ENCODE data around the gene ITGBL1.

ITGBL1 gene

DNA sequence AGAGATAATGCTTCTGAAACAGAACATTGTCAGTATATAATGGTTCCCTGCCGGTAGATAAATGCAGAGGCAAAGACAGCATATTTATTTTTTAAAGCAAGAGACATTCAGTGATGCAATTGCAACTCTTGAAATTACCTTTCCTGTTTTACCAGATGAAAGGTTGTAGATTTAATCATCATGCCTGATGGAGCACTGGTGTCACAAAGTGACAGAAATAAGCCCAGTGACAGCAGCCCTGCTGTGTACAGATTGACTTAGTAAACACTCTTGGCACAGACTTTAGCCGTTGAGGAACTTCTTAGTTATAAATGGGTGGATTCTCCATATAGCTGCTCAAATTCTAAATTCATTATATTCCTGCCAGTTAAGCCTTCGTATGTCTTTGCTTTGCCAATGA lies 172.5 kb downstream of the ITGBL1 start:
- FAIRE-seq: no peak
- DNase-seq (ENCODE audit: low spot score): no peak

DNA sequence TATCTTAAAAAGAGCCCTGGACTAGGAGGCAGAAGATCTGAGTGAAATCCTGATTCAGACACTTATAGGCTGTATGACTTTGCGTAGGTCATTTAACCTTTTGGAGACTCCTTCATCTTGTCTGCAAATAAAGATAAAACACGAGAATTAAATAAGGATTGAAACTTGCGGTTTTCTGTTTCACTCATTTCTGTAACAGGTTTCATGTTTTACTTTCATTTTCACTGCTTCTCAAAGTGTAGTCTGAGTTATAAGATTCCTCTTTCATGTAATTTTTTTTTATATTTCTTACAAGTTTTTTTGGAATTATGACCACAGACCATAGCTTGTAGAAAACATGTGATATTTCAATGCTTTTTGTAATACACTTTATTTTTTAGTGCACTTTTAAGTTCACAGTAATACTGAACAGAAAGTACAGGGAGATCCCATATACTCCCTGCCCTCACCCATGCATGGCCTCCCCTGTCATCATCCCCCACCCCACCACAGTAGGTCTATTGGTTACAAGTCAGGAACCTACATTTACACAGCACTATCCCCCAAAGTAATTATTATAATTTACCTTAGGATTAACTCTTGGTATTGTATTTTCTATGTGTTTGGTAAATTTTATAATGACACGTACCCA lies 174.6 kb downstream of the ITGBL1 start:
- FAIRE-seq (no peak), DNase-seq (ENCODE audit: low spot score) (no peak)

DNA sequence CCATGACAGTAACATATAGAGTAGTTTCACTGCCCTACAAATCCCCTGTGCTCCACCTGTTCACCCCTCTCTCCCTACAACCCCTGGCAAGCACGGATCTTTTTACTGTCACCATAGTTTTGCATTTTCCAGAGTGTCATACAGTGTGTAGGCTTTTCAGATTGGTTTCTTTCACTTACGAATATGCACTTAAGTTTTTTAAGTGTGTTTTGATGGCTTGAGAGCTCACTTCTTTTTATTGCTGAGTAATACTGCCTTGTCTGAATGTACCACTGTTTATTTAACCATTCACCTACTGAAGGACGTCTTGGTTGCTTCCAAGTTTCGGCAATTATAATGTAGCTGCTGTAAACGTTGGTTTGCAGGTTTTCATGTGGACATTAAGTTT lies 175.1 kb downstream of the ITGBL1 start:
- FAIRE-seq (no peak), DNase-seq (ENCODE audit: low spot score) (no peak)

DNA sequence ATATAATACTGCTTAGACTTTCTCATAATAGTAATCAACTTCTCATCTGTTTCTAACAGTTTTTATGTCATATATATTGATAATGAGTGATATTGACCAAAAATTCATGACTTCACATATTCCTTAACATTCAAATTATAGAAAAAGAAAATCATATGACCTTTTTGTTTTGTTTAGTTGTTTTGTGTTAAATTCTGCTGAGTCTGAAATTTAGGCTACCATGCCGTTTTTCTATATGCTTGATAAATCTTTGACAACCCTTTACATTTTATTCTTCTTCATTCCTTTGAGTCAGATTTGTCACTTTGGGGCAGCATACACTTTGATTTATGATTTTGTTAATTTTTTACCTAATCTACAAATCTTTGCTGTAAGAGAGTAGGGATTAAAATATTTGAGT lies 176.4 kb downstream of the ITGBL1 start:
- FAIRE-seq: no peak
- DNase-seq (ENCODE audit: low spot score): no peak

DNA sequence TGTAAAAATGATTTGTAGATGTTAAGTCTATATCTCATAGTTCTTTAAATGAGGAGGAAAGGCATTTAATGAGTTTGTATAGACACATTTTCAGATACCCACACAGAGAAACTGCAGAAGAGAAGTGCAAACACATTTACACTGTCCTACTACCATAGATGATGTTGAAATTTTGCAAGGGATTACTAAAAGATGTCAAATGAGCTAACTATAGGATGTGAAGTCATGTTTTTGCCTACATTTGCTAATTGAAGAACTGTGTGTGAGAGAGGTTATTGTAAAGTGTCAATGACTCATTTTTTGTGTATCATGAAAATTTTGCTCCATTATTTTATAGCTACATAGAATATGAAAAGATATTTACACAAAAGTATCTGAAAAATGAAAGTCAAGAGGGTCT lies 178.9 kb downstream of the ITGBL1 start:
- no peak for FAIRE-seq
- DNase-seq (ENCODE audit: low spot score): no peak

DNA sequence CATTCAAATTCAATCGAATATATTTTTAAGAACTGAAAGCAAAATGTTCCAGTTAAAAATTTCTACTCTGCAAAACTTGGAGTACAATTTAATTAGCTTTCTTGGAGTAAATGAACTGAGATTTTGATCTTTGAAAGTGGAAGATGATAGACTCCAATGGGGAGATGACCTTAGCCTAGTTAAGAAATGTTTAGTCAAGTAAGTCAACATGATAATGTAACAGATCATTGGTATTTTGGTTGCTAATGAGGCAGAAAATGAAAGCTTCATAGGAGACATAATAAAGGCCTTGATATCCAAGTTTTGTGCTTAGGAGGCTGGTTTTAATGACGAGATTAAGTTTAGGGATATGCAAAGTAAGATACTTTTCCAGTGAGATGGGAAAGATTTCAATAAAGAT lies 181.7 kb downstream of the ITGBL1 start:
- FAIRE-seq (no peak), DNase-seq (ENCODE audit: low spot score) (no peak)

DNA sequence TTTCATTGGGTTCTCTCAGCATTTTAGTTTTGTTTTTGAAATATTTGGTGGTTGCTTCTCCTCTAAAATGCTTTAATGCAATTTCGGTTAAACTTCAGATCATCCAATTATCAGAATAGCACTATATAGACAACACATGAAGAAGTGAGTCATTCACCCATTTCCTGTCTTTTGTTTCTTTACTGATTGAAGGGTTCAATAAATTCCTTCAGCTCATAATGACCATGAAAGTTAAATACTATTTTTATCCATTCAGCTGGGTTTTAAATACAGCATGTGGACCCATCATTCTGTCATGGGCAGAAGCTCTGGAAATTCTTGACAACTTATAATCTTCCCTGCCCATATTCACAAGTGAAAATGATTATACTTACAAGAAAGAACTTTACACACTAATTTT lies 187.2 kb downstream of the ITGBL1 start:
- FAIRE-seq (no peak), DNase-seq (ENCODE audit: low spot score) (no peak)

DNA sequence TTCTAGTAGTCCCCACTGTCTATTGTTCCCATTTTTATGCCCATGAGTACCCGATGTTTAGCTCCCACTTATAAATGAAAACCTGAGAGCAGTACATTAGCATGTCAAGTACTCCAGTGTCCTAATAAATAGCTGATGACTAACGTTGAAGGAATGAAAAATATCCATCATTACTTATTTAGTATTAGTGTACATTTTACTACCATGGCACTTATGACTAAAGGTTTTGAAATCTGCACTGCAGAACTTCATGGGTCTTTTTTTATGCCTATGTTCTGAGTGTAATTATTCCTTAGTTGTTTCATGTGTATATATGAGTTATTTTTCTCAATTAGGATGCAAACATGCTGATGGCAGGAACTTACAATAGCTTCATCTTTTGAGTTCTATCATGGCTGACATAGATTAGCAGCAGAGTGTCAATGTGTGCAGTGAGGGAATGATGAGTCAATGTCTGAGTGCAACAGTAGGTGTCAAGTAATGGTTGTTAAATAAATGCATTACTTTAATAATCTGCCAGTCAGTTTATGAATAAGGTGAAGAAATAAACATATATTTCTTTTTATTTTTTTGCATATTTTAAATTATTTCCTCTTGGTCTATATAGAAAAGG lies 188.4 kb downstream of the ITGBL1 start:
- DNase-seq (ENCODE audit: low spot score): peak; percentile 9
- no peak for FAIRE-seq

DNA sequence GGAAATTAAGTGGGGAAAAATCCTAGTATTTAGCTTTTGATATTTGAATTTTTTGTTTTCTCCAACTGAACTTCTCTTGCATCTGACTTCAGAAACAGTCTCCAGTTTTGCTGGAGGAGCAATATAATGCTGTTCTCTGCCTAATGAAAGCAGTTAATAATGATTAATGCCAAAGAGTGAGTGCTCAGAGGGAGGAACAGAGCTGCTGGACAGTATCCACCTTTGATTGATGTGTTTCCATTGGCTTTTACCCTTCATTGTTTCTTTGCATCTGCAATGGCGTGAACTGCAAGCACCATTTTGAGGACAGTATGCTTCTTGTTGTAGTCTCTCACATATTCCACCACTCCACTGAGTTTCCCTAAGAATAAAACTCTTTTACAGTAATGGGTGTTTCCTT lies 193.4 kb downstream of the ITGBL1 start:
- DNase-seq (ENCODE audit: low spot score): no peak
- no peak for FAIRE-seq

DNA sequence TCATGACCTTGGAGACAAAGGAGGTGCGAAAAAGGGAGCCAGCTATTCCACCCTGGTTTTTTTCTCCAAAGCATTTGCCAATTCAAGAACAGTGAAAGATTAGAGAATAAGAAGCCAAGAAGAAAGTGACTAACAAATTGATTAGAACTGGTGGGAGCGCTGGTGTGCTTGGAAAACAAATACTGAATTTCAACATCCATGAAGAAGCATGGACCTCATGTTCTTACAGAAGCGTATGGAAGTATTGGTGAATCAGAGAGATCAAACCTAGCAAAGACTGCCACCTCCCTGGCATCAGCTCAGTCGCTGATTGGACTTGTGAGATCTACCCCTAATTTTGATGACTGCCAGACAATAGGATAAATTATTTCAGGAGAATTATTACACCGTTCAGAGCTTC lies 195.3 kb downstream of the ITGBL1 start:
- DNase-seq (ENCODE audit: low spot score): no peak
- no peak for FAIRE-seq

DNA sequence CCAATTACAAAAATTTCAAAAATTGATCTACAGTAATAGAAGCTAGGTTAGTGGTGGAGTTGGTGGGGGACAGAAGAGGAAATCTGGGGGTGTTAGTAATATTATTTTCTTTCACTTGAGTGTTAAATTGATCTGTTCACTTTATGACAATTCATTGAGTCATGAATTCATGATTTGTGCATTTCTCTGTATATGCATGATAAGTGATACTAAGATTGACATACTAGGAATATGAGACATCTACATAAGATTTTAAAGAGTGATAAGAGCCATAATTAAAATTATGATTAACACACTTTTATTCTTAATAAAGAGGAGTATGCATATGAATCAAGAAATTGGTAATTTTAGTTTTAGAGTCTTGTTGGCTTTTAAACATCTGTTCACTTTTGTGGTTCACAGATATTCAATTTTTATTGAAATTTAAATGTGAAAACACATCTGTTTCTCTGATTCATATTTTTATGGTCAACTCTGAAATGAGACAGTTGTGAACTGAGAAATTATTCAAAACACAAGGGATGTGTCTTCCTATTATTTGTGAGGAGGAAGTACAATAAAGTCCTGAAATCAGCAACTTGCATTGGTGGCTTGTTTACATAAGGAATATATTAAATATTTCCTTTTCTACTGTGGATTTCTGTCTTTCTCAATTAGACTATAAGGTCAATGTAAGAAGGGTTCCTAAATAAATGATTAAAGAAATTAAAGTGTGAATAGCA lies 196.5 kb downstream of the ITGBL1 start:
- no peak for DNase-seq (ENCODE audit: low spot score)
- FAIRE-seq: no peak

DNA sequence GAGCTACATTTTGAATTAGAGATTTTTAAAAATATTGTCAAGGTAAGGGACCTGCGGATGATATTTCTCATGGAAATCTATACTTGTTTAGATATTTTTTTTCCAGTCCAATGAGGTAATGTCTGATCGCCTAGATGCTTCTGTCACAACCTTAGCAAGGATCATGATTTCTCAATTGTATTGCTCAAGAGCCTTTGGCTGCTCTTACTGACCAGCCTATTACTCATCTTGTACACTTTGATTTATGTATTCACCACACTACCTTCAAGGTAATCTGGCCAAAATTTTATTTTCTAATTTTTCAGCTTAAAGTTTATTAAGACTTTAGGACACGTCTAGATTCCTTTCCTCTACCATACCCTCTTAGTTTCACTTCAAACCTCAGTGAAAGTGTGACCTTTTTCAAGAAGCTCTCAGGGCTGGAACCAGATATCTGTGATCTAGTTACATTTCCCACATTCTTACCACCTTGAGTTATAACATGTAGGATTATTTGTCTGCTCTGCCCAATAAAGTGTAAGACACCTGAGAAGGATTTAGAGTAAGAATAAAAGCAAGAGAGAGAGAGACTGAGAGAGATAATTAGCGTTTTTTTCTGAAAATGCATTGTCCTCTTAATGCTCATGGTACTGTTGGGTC lies 197.1 kb downstream of the ITGBL1 start:
- FAIRE-seq: no peak
- peak; percentile 20 for DNase-seq (ENCODE audit: low spot score)

DNA sequence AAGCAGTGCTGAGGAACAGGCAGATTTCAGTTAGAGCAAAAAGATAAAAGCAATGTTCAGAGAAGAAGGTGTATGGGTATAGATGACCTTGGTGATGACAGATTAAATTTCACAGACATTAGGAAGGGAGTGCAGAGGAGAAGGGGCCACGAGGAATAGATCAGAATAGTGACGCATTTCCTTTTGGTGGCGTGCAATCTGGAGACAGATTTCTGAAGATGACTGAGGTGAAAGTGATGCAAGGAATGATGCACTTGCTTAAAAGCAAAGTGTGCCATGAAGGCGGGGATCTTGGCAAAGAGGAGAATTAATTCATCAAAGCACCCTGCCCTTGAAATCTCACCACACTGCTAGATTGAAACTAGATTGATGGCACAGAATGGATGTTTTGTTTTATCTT lies 202.4 kb downstream of the ITGBL1 start:
- FAIRE-seq (no peak), DNase-seq (ENCODE audit: low spot score) (no peak)

DNA sequence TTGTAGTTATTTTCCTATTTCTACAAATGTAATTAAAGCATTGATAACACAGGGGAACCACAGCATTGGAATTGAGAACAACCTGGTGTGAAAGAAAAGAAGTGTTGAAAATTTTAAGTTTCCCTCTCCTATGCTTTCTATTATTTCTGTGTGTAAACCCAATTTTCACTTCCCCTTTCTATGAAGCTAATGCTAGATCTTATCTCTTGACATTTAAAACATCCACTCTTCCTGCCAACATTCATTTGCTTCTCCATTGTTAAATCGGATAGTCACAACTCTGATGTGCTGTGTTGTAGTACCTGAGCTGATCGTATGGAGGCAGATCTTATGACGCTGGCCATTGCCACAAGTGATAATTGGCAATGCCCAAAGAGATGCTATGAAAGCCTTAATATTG lies 203.0 kb downstream of the ITGBL1 start:
- FAIRE-seq (no peak), DNase-seq (ENCODE audit: low spot score) (no peak)

DNA sequence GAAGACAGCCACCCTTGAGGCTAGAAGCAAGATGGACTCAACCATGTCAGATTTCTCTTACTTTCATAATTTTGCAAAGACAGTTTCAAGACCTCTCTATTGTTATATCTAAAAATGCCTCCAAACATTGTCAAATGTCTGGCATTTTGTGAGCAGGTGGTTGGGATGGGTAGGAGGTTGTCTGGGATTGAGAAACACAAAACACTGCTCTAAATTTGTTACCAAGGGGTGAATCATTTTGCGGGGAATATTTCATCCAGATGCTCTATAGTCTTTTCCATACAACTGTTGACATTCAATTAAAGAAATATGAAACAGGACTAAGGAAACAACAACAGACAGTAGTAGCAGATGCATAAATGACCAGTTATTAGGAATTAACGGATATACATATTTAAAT lies 208.2 kb downstream of the ITGBL1 start:
- no peak for FAIRE-seq
- DNase-seq (ENCODE audit: low spot score): no peak

DNA sequence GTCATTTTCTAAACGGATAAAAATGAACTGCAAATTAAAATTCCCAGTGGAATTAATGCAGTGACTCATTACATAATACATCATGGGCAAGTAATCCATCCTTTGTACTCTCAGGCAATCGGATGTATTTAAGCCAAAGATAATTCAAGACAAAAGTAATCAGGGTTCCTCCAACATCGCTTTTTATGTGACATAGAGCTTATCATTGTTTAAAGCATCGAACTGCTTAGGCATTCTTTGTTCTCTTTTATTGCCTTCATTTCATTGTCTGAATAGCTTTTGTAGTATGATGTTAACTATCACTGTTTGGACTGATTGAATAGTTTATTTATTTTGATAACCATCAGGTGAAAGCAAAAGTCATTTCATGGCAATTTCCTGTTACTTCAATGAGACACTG lies 209.4 kb downstream of the ITGBL1 start:
- no peak for FAIRE-seq
- no peak for DNase-seq (ENCODE audit: low spot score)

DNA sequence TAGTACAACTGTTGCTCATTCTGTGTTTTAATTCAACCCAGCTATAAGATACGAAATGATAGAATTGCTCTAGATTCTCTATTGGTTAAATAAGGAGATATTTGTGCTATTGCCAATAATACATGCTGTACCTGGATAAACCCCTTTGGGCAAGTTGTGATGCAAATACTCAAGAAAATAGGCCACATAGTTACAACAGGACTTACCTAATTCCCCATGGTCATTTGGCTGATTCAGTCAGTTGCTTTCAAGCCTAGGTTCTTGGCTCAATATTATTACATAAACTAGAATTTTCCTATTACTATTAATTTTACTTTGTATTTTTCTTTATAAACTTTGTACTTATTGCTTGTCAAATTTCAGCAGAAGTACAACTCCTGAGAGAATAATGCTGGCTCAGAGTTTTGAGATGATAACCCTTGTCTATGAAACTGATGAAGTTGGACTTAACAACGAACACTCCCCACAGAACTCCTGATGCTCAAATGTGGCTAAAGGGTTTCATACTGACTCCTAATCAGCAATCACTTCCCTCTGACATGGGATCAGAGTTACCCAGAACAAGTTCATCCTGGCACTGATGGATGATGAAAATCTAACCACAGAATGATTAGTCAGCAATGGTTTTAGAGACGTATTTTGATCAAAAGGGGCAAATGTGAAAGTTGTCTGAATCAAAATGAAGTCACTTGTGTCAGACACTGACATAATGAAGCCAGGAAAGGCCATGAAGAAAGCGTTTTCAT lies 221.1 kb downstream of the ITGBL1 start:
- FAIRE-seq: no peak
- no peak for DNase-seq (ENCODE audit: low spot score)

DNA sequence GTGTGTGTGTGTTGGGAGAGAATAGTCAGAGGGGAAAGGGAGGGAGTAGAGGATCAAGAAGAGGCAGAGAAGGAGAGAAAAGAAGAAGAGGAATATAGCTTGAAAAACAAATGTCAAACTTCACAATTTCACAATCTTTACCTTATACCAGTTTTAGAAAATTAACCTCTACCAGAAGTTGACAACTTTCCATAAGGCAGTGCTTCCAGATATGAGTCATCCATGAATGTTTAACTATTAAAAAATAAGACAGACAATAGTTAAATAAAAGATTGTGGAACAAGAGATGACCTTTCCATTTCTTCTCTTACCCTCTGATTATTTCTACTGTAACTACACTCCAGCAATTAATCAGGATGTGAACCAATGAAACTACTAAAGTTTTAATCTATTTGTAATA lies 229.4 kb downstream of the ITGBL1 start:
- no peak for DNase-seq (ENCODE audit: low spot score)
- no peak for FAIRE-seq

DNA sequence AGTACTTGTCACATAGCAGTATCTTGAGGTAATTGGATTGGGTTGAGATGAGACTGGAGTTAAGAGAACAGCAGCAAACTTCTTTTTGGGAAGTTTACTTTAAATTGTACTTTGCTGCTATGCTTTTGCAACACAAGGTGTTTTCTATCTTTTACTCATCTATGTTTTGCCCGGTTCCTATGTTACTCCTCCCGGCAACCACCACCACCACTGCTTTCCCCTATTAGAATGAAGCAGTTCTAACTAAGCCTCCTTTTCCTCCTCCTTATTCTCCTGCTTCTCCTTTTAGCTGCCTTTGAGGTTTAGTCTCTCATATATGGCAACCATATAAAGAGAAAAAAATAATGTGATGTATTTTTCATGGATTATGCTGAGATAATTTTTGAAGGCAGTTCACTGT lies 233.5 kb downstream of the ITGBL1 start:
- DNase-seq (ENCODE audit: low spot score) (no peak), FAIRE-seq (no peak)

DNA sequence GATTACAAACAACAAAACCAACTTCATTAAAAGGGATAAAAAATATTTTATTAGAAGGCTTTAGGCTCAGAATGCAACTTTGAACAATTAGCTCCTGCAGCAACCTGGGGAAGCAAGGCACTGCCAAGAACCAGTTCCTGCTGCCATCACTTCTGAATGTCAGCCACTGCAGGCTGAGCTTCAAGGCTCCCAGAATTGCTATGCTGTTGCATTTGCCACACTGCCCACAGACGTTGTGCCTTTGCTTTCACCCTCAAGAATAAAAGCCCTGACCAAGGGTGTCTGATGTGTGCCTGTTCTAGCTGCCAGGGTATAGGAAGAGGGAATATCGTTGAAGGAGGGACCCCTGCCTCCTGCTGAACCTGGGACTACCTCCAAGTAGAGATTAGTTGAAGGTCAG lies 238.4 kb downstream of the ITGBL1 start:
- FAIRE-seq: no peak

DNA sequence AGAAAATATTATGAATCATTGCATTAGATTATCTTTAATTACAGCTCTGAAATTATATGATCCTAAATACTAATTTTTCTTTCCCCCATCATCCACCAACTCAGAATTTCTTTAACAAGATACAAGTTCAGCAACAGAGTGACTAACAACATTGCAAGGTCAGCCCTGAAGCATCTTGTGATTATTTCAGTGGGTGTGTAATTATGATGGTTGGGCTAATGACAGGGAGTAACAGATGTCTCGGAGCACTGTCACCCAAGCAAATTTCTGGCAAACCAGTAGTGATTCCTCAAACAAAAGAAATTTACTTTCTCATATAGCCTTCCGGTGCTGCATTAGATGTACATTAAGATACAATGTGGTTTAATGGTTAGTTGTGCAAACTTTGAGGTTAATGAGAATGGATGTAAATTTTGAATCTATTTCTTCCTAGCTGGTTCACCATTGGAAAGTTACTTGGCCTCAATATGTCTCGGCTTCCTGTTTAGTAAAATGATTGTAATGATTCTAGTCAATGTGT lies 238.9 kb downstream of the ITGBL1 start:
- no peak for FAIRE-seq
- DNase-seq (ENCODE audit: low spot score): no peak

More for the DNA sequence above, 238.4 kb downstream of the ITGBL1 start:
- DNase-seq (ENCODE audit: low spot score): no peak

All from urothelium cell line (cell line).